Measurements from ENCODE around the gene LRRC55. TPM values are rescaled to one million over a fixed set of nuclear protein-coding genes. Genes with fewer than 3 reads are reported as not detected.

The LRRC55 gene
- total RNA-seq, 1 experiment from 2014 or later, result not detected

GRCh38 chr11:57156928-57157327 lies 24.8 kb upstream of the LRRC55 start:
- Histone ChIP-seq H3K4me1 (ENCODE audit: control insufficient read depth, insufficient read depth, low read length) (no peaks in the 10 kb centered on the region), H3K27ac (ENCODE audit: low read length) (no peak overlapping the region), H3K4me3 (ENCODE audit: low read depth in 2 of 2, low read length in 2 of 2) (no peak overlapping the region), H3K36me3 (ENCODE audit: control insufficient read depth, insufficient read depth, low read length) (no peaks in the 10 kb centered on the region), H3K9me3 (ENCODE audit: control insufficient read depth, insufficient read depth, low read depth, low read length) (no peaks in the 10 kb centered on the region), H3K27me3 (ENCODE audit: control insufficient read depth, insufficient read depth, low read length) (peaks cover 6% of the 10 kb centered on the region; the same call in 1 of the 2 replicates)
- ATAC-seq (no peak), DNase-seq (ENCODE audit: low read depth, low spot score) (no peak)
- in situ Hi-C loops (cut with HindIII; ENCODE audit: low pct_unique_long_range_greater_than_20kb, low sequenced_read_pairs), result no loop called here
- no TSS peak for BruUV-seq (replicated peaks)
- TF ChIP-seq CTCF (IDR thresholded peaks at IDR 0.05) (no peak), SIN3A (IDR thresholded peaks at IDR 0.05; ENCODE audit: borderline replicate concordance, insufficient read depth, low read depth, low read length) (no peak), POLR2AphosphoS5 (IDR thresholded peaks at IDR 0.05; ENCODE audit: low read depth, low read length) (no peak), TCF7L2 (IDR thresholded peaks at IDR 0.05; ENCODE audit: low read depth, low read length) (no peak), REST (IDR thresholded peaks at IDR 0.05; ENCODE audit: insufficient read depth in 1 of 2, low read depth in 2 of 2, low read length in 1 of 2) (no peak)
- ChIA-PET POLR2A (no interaction called here), CTCF (no interaction called here)
- intact Hi-C loops (cut with micrococcal nuclease; ENCODE audit: unreplicated experiment), result no loop called here

- TF ChIP-seq POLR2AphosphoS5 (IDR thresholded peaks at IDR 0.05; ENCODE audit: low read depth, low read length) (no peak), CTCF (IDR thresholded peaks at IDR 0.05) (no peak)
- CTCF ChIA-PET, result no interaction called here
- BruUV-seq (replicated peaks), result no TSS peak
- DNase-seq (ENCODE audit: low read depth, low spot score) (no peak), ATAC-seq (no peak)
- Histone ChIP-seq H3K9me3 (ENCODE audit: control insufficient read depth, insufficient read depth, low read depth, low read length) (no peaks in the 10 kb centered on the region), H3K27ac (ENCODE audit: low read length) (no peak overlapping the region), H3K27me3 (ENCODE audit: control insufficient read depth, insufficient read depth, low read length) (peaks cover 6% of the 10 kb centered on the region; the same call in 1 of the 2 replicates), H3K4me1 (ENCODE audit: control insufficient read depth, insufficient read depth, low read length) (no peaks in the 10 kb centered on the region), H3K4me3 (ENCODE audit: low read depth in 2 of 2, low read length in 2 of 2) (no peak overlapping the region), H3K36me3 (ENCODE audit: control insufficient read depth, insufficient read depth, low read length) (no peaks in the 10 kb centered on the region)
- in situ Hi-C loops (cut with HindIII; ENCODE audit: low pct_unique_long_range_greater_than_20kb, low sequenced_read_pairs) (no loop called here), intact Hi-C loops (cut with micrococcal nuclease; ENCODE audit: unreplicated experiment) (no loop called here)
- POLR2A ChIA-PET, result no interaction called here
These were observed 24.1 kb upstream of the LRRC55 start for GRCh38 chr11:57157624-57158023.

- ChIA-PET POLR2A (no interaction called here), CTCF (no interaction called here)
- BruUV-seq (replicated peaks), result no TSS peak
- DNase-seq (ENCODE audit: low read depth, low spot score) (no peak), ATAC-seq (no peak)
- no peak overlapping the region for H3K4me3 ChIP-seq (ENCODE audit: low read depth in 2 of 2, low read length in 2 of 2)
- H3K4me1 ChIP-seq (ENCODE audit: control insufficient read depth, insufficient read depth, low read length), result no peaks in the 10 kb centered on the region
- H3K36me3 ChIP-seq (ENCODE audit: control insufficient read depth, insufficient read depth, low read length), result no peaks in the 10 kb centered on the region
- H3K9me3 ChIP-seq (ENCODE audit: control insufficient read depth, insufficient read depth, low read depth, low read length), result no peaks in the 10 kb centered on the region
- H3K27ac ChIP-seq (ENCODE audit: low read length), result no peak overlapping the region
- H3K27me3 ChIP-seq (ENCODE audit: control insufficient read depth, insufficient read depth, low read length), result peaks cover 6% of the 10 kb centered on the region; the same call in 1 of the 2 replicates
- intact Hi-C loops (cut with micrococcal nuclease; ENCODE audit: unreplicated experiment), result no loop called here
- TF ChIP-seq REST (IDR thresholded peaks at IDR 0.05; ENCODE audit: insufficient read depth in 1 of 2, low read depth in 2 of 2, low read length in 1 of 2) (no peak), POLR2AphosphoS5 (IDR thresholded peaks at IDR 0.05; ENCODE audit: low read depth, low read length) (no peak), TCF7L2 (IDR thresholded peaks at IDR 0.05; ENCODE audit: low read depth, low read length) (no peak), CTCF (IDR thresholded peaks at IDR 0.05) (no peak), SIN3A (IDR thresholded peaks at IDR 0.05; ENCODE audit: borderline replicate concordance, insufficient read depth, low read depth, low read length) (no peak)
- in situ Hi-C loops (cut with HindIII; ENCODE audit: low pct_unique_long_range_greater_than_20kb, low sequenced_read_pairs), result no loop called here
These were observed 23.6 kb upstream of the LRRC55 start for GRCh38 chr11:57158180-57158579.
